GM19043 (cell line): Measurements from ENCODE around the gene TP53TG3F.
"Not testable (repeated sequence)": the region's sequence is repeated elsewhere in the genome, so short reads cannot be mapped to it uniquely, and the experiment has no call there.

ENCODE experiments used
- ATAC-seq: cut with Tn5 transposase; IDR thresholded peaks from one replicate; pipeline ENCODE4 v1.9.1; 2021; ENCODE audit warnings: low read depth; ENCODE audit not compliant: unreplicated experiment

The TP53TG3F gene, protein sequence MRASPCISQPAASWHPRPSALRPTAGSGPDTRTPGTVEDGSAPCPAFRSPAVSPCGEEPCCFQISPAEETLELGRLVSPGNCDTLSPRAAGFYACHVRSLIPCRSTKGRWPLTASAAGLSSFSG

DNA sequence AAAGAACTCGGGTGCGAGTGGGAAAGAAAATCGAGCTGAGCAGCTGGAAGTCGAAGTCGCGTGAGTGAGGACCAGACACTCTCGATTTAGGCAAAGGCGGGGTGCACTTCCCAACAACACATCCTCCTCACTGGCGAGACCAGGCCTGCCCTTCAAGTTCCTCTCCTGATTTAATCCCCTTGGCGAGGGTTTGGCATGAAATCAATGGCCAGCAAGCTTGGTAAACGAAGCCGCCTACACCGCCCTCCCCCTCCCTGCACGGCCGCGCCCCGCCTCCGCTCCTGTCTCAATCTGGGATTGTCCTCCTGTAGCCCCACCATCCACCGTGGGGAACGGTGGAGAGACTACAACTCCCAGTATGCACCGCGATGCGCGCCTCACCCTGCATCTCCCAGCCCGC is at the start of gene TP53TG3F:
Gene TP53TG3F, plus strand, starts transcription at position 301 of the 400 bp plus-strand sequence. Its CDS starts 68 bp downstream, at position 369.
- not testable (repeated sequence) for ATAC-seq

- not testable (repeated sequence) for ATAC-seq
Observed at GRCh38 chr16:33491611-33492010, 32.2 kb downstream of the TP53TG3F start.

DNA sequence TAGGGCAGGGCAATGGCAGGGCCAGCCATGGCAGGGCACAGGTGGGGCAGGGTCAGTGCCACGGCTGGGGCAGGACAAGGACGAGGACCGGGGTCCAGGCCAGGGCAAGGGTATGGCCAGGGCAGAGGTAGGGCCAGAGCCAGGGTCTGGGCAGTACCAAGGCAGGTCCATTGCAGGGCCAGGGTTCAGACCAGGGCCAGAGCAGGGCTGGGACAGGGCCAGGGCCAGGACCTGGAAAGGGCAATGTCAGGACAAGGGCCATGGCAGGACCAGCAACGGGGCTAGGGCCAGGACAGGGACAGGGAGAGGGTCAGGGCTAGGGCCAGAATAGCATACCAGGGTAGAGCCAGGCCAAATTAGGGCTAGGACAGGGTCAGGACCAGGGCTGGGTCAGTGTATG is 47.8 kb downstream of the TP53TG3F start:
- ATAC-seq: not testable (repeated sequence)

DNA sequence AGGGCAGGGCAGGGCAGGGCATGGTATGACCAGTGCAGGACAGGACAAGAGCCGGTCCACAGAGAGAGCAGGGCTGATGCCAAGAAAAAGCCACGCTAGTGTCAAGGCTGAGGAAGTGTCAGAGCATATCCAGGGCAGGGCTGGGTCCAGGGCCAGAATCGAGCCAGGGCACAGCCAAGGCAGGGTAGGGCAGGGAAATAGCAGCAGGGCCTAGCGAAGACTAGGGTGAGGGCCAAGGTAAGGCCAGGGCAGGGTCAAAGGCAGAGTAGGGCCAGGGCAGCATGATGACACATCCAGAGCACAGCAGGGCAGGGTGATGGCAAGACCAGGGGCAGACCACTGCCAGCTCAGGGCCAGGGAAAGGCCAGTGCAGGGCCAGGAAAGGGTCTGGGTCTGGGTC is 49.7 kb downstream of the TP53TG3F start:
- ATAC-seq: not testable (repeated sequence)

DNA sequence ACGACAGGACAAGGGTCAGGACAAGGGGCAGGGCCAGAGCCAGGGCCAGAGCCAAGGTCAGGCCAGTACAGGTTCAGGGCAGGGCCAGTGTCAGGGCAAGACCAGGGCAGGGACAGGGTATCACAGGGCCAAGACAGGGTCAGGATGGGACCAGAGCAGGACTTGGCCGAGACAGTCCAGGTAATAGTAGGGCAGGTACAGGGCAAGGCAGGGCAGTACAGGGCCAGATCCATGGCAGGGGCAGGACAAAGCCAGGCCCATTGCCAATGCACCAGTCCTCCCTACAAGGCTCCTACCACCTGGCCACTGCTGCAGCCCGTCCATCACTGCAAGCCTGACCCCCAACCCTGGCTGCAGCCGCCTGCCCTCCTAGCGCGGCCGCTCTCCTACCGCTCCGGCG is 50.5 kb downstream of the TP53TG3F start:
- ATAC-seq: not testable (repeated sequence)
